HG02798 (cell line): ENCODE measurements around the gene RANGAP1.

Experiments used
- ATAC-seq: cut with Tn5 transposase; IDR thresholded peaks from one replicate; pipeline ENCODE4 v1.9.1; 2021; ENCODE audit warnings: mild to moderate bottlenecking; ENCODE audit not compliant: unreplicated experiment, poor library complexity

RANGAP1 gene

GRCh38 chr22:41238570-41239442 lies 47.2 kb downstream of the RANGAP1 start:
- ATAC-seq = no peak

- peak; percentile 79 for ATAC-seq
Measured at GRCh38 chr22:41237707-41238569, 48.0 kb downstream of the RANGAP1 start.

GRCh38 chr22:41237036-41237706 lies 48.8 kb downstream of the RANGAP1 start:
- ATAC-seq = no peak

- no peak for ATAC-seq
Measured at GRCh38 chr22:41234815-41235695, 50.9 kb downstream of the RANGAP1 start.

GRCh38 chr22:41231369-41231768 lies 54.6 kb downstream of the RANGAP1 start:
- no peak for ATAC-seq

- no peak for ATAC-seq
Measured at GRCh38 chr22:41230401-41230785, 55.6 kb downstream of the RANGAP1 start.

- ATAC-seq = no peak
Measured at GRCh38 chr22:41229730-41230400, 56.1 kb downstream of the RANGAP1 start.

GRCh38 chr22:41229215-41229614 lies 56.8 kb downstream of the RANGAP1 start:
- no peak for ATAC-seq

GRCh38 chr22:41226723-41227655 lies 59.0 kb downstream of the RANGAP1 start:
- no peak for ATAC-seq

GRCh38 chr22:41223535-41223934 lies 62.5 kb downstream of the RANGAP1 start:
- ATAC-seq = no peak

- no peak for ATAC-seq
Measured at GRCh38 chr22:41222846-41223507, 63.0 kb downstream of the RANGAP1 start.

GRCh38 chr22:41217553-41218157 lies 68.3 kb downstream of the RANGAP1 start:
- ATAC-seq = no peak

- no peak for ATAC-seq
Measured at GRCh38 chr22:41216984-41217383, 69.0 kb downstream of the RANGAP1 start.

GRCh38 chr22:41215926-41216325 lies 70.1 kb downstream of the RANGAP1 start:
- no peak for ATAC-seq

GRCh38 chr22:41215409-41215808 lies 70.6 kb downstream of the RANGAP1 start:
- no peak for ATAC-seq

GRCh38 chr22:41206719-41207118 lies 79.3 kb downstream of the RANGAP1 start:
- ATAC-seq = no peak
